Activated CD4-positive, alpha-beta T cell treated with anti-CD3 and anti-CD28 coated beads, Interleukin-2, Interleukin-6, amounts not matched to agents 100 ng/mL and 50 ng/mL, durations not matched to agents 16 hours and 8 hours (primary cell): ENCODE results near the gene DSCAML1.
"Not testable (repeated sequence)": the region's sequence is repeated elsewhere in the genome, so short reads cannot be mapped to it uniquely, and the experiment has no call there.

Experiments
- DNase-seq: peaks from one replicate; pipeline ENCODE4 v3.0.0-alpha.2; 2020

DSCAML1 gene

DNA sequence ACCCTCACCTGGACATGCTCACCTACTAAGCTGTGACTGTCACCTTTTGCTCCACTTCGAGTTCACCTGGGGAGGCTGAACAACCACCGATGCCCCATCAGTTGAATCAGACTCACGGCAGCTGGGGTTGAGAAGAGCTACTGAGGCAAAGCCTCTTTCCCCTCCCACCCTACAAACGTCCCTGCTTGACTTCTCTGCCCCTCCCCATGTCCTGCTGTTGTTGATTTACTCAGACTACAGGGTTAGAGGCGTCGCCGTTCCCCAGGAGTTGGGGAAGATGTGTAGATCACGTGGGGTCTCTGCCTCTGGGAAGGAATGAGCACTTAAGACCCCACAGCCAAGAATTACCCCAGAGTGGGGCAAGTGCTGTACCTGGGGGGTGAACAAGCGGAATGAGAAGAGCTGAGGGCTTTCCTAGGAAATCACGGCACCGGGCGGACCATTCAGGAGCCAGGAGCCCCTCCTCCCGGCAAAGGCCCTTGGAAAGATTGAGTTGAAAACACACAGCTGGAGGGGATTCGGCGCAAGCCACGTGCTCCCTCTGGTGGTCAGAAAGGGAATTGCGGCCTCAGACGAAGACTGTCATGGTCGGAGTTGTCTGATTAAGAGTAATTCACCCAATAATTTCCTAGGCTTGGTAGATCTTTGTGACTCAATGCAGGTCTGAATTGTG, 20.5 kb upstream of the DSCAML1 start:
- peak; percentile 92 for DNase-seq

DNA sequence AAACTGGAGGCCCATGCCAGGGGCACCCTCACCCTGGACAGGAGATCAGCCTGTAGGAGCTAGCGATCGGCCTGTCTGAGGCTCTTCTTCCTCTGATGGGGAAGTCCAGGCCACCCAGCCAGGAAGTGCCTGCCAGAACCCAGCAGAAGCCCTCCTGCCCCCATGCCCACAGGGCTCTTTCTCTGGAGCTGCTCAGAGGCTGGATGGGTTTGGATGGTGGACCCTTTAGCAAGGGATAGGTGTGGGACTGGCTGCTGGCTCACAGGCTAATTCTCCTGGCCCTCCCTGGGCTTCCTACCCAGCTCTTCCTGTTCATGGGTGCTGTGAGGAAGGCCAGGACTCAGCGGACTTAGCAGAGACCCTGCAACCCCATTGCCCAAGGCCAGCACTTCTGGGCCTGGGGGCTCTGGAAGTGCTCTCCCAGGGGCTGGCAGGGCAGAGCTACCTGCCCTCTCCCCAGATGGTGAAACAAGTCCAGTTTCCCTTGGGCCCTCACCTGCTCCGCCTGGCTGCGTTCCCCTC, 19.9 kb upstream of the DSCAML1 start:
- no peak for DNase-seq

DNA sequence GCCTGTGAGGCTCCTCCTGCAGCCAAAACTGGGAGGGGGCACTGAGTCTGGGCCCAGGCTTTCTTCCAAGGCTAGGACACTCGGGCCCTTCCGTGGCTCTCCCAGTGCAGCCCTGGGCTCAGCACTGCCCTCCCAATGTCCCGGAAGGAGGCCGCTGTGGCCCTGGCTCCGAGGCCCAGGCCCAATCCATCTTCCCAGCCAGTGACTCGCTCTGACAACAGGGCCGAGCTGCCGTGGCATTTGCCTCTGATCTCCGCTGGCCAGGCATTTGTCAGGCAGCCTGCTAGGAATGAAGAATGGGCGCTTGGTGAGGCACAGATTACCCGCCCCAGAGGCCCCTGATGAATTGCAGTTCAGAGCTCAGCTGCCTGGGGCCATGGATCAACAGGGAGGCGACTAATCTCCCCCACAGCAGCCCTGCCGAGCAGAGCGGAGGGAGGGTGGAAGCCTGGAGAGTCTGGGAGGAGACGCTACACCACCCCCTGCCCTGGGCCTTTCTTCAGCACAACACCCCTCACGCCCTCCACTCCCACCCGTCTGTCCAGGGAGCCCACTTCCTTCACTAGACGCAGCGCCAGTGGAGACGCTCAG, 19.2 kb upstream of the DSCAML1 start:
- DNase-seq, result no peak

DNA sequence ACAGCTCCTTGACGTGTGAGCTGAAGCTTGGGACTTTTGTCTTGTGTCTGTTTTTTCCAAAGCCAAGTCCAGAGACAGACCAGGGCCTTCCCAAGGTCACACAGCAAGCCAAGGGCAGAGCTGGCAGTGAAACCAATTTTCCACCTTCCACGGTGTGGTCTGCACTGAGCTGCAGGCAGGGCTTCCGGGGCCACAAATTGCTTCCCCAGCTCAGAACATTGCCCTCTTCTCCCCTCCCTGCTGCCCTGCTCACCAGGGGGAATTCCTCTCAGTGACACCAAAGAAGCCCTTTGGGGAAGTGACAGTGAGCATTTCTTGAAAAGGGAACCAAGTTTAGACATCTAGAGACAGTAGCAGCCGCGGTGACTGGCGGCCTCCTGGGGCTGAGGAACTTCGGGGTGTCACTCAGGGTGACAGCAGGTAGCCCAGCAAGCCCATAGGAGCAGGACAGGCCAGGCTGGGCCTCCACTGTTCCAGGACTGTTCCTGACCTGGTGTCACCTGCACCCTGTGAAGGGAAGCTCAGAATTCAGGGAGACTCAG, 18.3 kb upstream of the DSCAML1 start:
- DNase-seq, result peak; percentile 79

DNA sequence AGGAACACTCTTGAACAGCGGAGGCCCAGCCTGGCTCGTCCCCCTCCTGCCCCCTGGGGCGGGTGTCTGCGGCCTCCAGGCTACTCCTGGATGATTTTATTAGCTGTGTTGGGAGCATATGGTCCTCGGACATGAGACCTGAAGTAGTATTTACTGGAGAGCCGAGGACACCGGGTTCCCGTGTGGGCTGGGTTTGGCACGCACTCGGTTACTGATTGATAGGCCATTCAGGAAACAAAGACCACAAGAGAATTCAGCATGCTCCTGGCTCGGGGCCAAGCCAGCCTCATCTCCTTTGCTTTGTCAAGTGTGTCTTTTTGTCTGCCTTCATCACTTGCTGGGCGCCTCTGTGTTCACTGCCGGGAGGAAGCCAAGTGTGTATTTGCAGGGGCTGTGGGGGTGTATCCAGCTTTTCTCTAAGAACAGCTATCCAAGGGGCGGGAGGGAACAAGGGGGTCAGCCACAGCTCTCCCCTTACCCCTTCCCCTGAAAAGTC, 17.8 kb upstream of the DSCAML1 start:
- peak; percentile 72 for DNase-seq

DNA sequence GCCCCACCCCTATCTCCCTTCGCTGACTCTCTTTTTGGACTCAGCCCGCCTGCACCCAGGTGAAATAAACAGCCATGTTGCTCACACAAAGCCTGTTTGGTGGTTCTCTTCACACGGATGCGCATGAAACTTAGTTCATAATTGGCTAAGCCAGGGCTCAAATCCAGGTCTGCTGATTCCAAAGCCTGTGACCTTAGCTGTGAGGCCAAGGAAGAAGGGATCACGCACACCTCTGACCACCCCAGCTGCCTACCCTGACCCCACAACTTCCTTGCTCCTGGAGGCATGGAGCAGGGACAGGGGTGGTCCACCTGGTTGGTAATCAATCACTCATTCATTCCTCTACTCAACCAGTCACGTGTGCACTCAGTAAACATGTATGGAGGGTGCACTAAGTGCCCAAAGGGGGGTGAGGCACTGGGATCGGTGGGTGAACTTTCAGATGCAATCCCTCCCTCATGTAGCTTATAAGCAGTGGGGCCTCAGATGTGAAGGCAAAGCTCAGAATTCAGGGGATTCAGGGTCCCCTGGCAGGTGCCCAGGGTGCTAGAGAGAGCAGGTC, 17.3 kb upstream of the DSCAML1 start:
- no peak for DNase-seq

DNA sequence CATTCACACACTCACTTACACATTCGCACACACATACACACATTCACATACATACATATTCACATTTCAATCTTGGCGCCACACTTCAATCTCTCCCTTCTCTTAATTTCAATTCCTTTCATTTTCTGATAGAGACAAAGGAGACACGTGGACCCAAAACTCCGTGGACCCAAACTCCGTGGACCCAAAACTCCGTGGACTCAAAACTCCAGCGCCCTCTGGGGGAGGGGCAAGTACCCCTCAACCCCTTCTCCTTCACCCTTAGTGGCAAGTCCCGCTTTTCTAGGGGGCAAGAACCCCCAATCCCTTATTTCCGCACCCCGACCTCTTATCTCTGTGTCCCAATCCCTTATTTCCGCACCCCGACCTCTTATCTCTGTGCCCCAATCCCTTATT, 13.0 kb upstream of the DSCAML1 start:
- DNase-seq, result not testable (repeated sequence)

DNA sequence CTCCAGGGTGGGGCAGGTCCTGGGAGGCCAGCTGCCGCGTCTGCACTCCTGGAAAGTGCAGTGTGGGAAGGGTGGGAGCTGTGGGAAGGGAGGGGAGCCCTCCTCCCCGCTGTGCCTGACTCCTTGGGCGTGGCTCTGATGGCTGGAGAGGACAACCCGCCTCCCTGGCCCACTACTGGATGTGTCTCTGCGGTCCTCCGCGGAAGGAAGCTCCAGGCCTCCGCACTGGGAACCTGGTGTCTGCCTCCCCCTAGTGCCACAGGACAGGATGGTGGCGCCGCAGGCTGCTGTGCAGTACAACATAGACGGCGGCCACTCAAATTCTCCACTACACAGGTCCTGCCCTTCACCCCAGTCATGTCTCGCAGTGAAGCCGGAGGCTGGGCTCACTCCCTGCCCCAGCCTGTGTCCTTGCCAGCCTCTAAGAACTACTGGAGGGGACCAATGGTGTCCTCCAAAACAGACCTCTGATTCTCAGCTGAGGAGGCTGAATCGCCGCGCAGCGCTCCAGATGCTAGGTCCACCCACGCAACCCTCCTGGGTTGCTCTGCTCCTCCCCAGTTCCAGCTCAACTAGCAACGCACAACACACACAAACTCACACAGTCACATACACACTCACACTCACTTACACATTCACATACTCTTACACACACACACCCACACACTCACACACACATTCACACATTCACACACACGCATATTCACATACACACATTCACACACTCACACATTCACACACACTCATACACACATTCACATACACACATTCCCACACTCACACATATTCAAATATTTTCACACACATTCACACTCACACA, 12.4 kb upstream of the DSCAML1 start:
- DNase-seq, result peak; percentile 47

DNA sequence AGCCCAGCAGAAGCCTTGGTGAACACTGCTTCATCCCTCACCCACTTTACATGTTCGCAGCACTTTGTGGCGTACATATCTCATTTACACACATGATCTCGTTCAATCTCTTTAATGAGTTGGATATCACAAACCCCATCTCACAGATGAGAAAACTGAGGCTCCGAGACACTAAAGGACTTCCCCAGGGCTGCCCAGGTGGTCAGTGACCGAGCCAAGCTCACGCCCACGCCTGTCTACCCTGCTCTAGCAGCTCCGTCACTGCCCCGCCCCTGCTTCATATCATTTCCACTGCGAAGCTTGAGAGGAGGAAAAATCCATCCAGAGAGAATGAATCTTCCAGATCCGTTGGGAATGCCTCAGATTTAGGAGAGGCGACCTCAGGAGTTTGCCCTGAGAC, 11.8 kb upstream of the DSCAML1 start:
- no peak for DNase-seq

DNA sequence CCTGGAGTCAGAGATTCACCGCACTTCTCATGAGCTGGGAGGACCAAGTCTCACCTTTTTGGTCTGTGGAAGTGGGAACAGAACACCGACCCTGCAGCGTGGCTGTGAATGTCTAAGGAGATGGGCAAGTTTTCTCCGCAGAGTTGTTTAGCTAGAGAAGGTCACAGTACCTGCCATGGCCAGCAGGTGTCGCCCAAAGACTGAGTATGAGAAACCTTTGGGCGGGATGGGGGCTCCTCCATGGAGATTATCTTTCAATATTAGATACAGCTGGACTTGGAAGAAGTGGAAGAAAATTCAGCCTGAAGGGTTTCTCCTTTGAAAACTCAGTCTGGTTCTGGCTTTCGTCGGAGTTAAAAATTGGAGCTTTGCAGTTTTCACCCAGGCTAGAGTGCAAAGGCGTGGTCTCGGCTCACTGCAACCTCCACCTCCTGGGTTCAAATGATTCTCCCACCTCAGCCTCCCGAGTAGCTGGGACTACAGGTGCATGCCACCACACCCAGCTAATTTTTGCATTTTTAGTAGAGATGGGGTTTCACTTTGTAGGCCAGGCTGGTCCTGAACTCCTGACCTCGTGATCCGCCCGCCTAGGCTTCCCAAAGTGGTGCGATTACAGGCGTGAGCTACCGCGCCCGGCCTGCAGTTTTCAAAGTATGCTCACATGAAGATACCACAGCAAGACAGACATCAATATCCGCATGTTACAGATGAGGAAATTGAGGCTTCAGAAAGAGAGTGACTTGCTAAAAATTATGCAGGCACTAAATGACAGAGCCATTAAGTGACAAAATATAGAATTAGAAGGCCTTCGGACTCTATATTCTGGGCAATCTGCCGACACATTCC, 10.7 kb upstream of the DSCAML1 start:
- DNase-seq, result peak; percentile 80

DNA sequence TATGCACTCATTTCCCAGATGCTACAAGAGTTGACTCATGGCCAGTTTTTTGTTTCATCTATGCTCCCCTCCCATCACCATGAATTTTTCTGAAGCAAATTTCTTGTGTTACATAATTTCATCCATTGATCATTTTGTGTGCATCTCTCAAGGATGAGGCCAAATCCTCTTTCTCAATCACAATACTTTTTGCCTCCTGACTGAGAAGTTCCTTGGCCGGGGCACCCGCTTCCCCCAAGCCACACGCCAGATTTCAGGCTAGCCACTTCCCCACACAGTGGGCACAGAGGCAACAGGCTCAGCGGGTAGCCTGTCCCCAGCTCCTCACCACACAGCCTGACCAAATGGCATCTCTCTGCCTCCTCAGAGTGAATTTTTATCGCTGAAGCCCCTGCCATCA, 9.8 kb upstream of the DSCAML1 start:
- no peak for DNase-seq

DNA sequence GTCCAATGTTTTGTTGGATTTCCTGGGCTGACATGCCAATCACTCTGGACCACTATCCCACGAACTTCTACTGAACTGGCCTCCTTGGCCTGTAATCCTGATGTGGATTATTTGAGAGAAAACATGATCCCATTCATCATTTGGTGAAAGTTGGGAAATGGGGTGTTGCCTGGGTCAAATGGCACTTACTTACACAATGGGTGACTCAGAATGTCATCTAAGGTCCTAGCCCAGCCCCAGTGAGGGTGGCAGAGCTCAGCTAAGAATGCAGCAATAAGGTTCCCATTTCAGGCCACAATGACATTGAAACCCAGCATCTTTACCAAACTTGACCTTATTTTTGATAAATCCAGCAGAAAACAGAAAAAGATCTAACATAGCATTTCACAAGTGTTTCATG, 8.0 kb upstream of the DSCAML1 start:
- no peak for DNase-seq

DNA sequence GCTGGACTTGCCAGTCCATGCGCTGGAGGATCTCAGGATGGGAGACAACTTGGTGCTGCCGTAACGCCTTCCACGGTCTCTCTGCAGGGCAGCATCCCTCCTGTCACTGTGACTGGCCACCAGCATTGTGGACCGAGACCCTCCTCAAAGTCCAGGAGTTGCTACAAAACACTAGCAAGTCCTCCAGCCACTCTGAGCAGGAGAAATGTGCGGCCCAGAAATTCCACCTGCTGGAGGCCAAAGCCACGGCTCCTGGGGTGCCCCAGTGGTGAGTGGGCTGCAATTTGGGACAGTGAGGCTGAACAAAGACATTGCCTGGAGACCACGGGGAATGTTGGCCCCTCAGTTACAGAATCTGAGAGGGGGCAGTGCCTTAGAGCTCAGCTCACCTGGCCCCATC, 6.9 kb upstream of the DSCAML1 start:
- no peak for DNase-seq

DNA sequence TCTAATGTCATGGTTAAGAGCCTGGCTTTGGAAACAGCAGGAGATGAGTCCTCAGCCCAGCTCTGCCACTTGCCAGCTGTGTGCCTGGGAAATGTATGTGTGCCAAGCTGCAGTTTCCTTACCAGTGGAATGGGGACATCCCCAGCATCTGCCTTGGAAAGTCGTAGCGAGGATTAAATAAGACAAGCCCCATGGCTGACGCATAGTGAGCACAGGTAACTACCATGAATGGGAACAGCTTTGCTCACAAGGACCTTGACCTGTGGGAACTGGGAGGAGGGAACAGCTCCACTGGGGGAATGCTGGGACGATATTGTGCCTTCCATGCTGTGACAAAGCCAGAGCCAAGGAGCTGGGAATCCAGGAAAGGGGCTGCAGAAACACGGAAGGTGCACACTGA, 2.6 kb upstream of the DSCAML1 start:
- DNase-seq, result no peak

DNA sequence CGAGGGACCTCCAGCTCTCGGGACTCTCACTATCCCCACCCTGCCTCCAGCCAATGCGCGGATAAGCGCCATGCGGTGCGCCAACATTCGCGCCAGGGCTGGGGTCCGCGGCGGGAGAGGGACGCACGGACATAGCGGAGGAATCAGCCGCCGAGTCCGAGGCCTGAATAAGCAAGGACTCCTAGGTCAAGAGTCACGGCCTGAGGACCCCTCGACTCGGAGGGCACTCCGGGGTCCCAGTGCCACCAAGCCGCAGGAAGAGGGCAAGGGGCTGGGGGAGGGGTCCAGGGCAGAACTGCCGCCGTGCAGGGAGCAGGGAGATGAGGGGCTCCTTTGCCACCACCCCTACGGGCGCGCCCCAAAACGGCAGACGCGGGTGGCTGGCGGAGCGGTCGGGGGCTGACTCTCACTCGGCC, 552 bp downstream of the DSCAML1 start:
- DNase-seq, result no peak

DNA sequence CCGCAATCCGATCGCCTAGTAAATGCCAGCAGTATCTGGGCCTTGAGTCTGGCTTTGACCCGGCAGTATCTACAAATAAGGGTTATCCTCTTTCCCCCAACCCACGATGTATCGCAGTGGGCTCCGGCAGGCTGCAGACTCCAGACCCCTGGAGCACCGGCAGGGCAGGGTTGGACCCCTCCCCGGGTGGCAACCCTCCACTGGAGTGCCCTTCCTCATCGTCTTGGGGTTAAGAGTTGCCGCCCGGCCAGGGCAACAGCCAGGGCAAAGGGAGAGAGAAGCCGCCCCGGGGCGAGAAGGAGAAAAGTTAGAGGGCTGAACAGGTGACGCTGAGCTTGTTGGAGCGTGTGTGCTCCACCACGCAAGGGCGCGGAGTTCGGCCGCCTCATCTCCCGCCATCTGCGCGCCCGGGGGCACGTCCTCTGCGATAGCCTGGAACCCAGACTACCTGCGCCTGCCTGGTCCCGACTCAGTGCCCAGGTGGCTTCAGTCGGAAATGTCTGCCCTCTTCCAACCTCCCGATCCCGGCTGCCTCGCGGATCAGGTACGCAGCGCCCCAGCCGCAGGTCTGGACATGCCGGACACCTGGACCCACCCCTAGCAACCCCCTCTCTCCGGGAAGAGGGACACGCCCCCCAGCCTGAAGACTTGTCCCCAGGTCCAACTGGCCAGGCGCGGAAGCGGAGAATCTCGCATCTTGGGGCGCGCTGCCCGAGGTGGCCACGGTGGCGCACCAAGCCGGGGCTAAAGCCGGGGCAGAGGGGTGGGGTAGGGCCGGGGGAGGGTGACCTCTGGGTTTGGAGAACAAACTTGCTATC, 1.2 kb downstream of the DSCAML1 start:
- DNase-seq, result no peak

DNA sequence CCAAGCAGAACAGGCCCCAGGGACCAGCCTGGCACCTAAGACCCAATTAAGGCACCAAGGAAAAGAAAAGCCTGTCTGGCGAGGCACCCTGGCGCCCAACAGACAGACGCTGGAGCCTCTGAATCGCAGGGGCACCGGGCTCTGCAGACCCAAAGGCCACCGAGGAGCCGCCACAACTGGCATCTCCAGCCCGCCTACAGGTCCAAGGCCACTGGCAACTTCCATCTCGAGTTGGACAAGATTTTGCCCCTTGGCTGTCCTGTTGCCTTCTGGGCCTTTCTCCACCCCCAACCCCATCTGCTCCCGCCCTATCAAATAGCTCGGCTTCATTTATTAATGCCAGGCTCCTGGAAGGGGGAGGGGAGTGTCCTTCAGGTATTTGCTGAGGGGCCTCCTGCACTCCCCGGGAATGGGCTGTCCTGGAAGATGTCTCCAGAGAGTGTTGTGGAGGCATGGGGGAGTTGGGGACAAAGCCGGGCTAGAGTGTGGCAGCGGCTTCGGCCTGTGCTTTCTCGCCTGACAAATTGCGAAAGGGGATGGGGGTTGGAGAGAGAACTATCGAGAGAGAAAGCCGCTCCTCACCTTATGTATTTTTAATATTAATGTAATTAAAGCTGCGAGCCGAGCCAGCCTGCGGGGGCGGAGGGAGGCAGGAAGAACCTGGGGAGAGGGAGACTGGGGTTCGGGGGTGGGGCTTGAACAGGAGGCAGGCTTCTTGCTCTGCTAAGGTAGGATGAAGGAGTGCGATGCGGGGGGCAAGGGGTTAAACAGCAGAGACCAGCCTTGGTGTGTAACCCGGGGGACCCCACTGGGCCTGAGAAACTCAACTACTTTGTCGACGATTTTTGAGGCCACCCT, 2.0 kb downstream of the DSCAML1 start:
- DNase-seq, result no peak

DNA sequence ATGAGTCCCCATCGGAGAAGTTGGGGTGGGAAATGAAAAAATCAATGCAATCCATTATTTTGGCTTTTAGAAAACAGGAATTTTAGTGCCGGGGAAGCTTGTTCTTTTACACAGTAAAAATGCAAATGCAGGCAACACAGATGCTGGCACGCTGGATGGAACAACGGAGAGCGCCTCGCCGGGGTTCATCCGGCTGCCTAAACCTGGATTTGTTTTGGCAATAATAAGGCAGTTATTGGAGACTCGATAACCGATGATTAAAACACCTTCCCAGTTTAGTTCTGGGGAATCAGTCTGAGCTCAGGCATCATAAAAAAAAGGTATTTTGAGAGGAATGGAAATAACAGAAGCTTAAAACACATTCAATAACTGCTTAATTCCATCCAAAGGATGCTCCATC, 2.9 kb downstream of the DSCAML1 start:
- DNase-seq, result no peak

DNA sequence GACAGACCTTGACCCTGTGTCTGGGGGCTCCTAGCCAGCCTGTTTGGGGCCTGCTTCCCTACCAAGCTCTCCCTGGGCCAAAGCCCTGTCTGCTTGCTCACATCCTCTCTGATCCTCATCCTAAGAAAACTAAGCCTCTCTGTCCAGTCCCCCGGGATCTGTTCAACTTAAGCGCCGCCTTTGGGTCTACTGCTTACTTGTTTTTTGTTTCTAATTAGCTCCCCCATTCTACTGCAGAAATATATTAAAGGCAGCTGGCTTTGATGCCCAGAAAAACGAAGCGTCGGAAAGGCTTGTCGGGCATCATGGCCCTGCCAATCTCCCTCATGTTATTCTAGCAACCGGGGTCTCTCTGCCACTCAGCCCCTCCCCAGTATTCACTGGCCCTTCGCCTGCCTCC, 3.4 kb downstream of the DSCAML1 start:
- no peak for DNase-seq

DNA sequence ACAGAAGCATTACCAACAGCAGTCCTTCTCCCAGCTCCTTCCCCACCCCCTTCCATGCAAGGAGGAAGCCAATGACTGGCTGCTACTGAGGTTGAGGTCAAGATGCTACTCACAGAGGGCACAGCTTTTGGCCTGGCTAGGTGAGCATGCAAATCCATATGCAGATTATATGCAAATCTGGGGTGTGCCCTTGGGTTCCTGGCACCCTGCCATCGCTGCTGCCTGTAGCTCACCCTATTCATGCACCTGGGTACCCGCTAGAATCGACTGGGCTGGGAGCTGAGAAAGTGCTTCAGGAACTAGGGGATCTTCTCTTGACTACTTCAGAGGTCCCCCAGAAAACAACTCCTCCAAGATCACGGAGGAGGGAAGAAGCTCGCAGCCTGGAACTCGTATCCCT, 4.0 kb downstream of the DSCAML1 start:
- DNase-seq, result no peak
